Gastroesophageal sphincter (tissue), 4 donors: ENCODE results near the gene CAMP. TPM values are rescaled to one million over a fixed set of nuclear protein-coding genes. Genes with fewer than 3 reads are reported as not detected.

Experiments used
- ATAC-seq: fragments of 150-250 bp; one replicate; pipeline ENCODE4 v1.9.1; 2016; ENCODE audit warnings: mild to moderate bottlenecking, moderate library complexity
- H3K27ac ChIP-seq, 4 donors: fragments of 200-600 bp; sonication (generic) in 3 of 4; 1 replicate in 3 of 4; 2 replicates in 1 of 4; pipeline ENCODE4 v1.5.1; 2016 to 2019
- H3K27me3 ChIP-seq: fragments of 200-600 bp; sonication (generic); one replicate; pipeline ENCODE4 v1.5.1; 2019
- H3K36me3 ChIP-seq, 2 donors: fragments of 200-600 bp; sonication (generic); one replicate each; pipeline ENCODE4 v1.5.1; 2019; ENCODE audit warnings: control low read depth in 1 of 2
- H3K4me1 ChIP-seq, 3 donors: fragments of 200-600 bp; sonication (generic); 1 replicate in 2 of 3; 2 replicates in 1 of 3; pipeline ENCODE4 v1.5.1; 2016 to 2019; ENCODE audit warnings: control low read depth in 2 of 3
- H3K4me3 ChIP-seq, 2 donors: fragments of 200-600 bp; sonication (generic); one replicate each; pipeline ENCODE4 v1.5.1; 2019; ENCODE audit warnings: mild to moderate bottlenecking in 1 of 2, moderate library complexity in 1 of 2
- H3K9me3 ChIP-seq, 3 donors: fragments of 200-600 bp; sonication (generic); one replicate each; pipeline ENCODE4 v1.5.1; 2017 to 2019; ENCODE audit warnings: control low read depth in 2 of 3
- EP300 ChIP-seq: sonication (generic); formaldehyde crosslinking; IDR thresholded peaks from one replicate; pipeline ENCODE4 v1.6.1; 2017; ENCODE audit warnings: antibody characterized with exemption, mild to moderate bottlenecking
- POLR2A ChIP-seq, 2 donors: fragments of 450-650 bp; IDR thresholded peaks; one replicate each; pipeline ENCODE4 v1.6.1; 2017; ENCODE audit warnings: antibody characterized with exemption in 2 of 2, mild to moderate bottlenecking in 2 of 2, moderate library complexity in 1 of 2
- POLR2AphosphoS5 ChIP-seq: sonication (generic); formaldehyde crosslinking; IDR thresholded peaks from one replicate; pipeline ENCODE4 v1.6.1; 2017; ENCODE audit warnings: antibody characterized with exemption
- WGBS, 2 donors: methylation state at CpG; one replicate each; pipeline ENCODE4 v1.1.5; 2018; ENCODE audit warnings: low coverage in 1 of 2; 5-methylcytosine and 5-hydroxymethylcytosine counted together
- total RNA-seq, 4 donors: library from RNA; depleted of rRNA; stranded (reverse); fragments of >200 nt; gene quantifications; one replicate each; pipeline ENCODE4 v1.1.0, GENCODE V29; 2016
- TF ChIP-seq, protein P1 (sequence below), 4 experiments: fragments of 200-600 bp in 2 of 4; fragments of 450-650 bp in 2 of 4; sonication (generic) in 1 of 4; IDR thresholded peaks; one replicate each; pipeline ENCODE4 v1.5.1; 2017 to 2019; ENCODE audit warnings: antibody characterized with exemption in 4 of 4, mild to moderate bottlenecking in 2 of 4, moderate library complexity in 2 of 4

CAMP gene
- total RNA-seq, 4 donors from 2014 or later: not detected

- H3K36me3 ChIP-seq: no peaks in the 10 kb centered on the region
- no peaks in the 10 kb centered on the region for H3K27me3 ChIP-seq
- ATAC-seq: no peak
- H3K9me3 ChIP-seq: no peaks in the 10 kb centered on the region
- H3K27ac ChIP-seq: no peak overlapping the region
- peaks cover 0 to 30% (median 19%) of the 10 kb centered on the region in 3 donors for H3K4me1 ChIP-seq
- TF ChIP-seq POLR2AphosphoS5 (no peak), EP300 (no peak), POLR2A (IDR thresholded peaks at IDR 0.05) (no peak)
- TF ChIP-seq, protein P1, sequence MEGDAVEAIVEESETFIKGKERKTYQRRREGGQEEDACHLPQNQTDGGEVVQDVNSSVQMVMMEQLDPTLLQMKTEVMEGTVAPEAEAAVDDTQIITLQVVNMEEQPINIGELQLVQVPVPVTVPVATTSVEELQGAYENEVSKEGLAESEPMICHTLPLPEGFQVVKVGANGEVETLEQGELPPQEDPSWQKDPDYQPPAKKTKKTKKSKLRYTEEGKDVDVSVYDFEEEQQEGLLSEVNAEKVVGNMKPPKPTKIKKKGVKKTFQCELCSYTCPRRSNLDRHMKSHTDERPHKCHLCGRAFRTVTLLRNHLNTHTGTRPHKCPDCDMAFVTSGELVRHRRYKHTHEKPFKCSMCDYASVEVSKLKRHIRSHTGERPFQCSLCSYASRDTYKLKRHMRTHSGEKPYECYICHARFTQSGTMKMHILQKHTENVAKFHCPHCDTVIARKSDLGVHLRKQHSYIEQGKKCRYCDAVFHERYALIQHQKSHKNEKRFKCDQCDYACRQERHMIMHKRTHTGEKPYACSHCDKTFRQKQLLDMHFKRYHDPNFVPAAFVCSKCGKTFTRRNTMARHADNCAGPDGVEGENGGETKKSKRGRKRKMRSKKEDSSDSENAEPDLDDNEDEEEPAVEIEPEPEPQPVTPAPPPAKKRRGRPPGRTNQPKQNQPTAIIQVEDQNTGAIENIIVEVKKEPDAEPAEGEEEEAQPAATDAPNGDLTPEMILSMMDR (IDR thresholded peaks at IDR 0.05): no peak
- H3K4me3 ChIP-seq: no peak overlapping the region
- 87 to 92% methylated on average over 4 of the region's 5 CpGs for WGBS, 2 donors
Observed at GRCh38 chr3:48218537-48218936, 4.8 kb upstream of the CAMP start.

GRCh38 chr3:48219543-48219942, 3.8 kb upstream of the CAMP start:
- no peak for ATAC-seq
- H3K27ac ChIP-seq: no peak overlapping the region
- H3K27me3 ChIP-seq: no peaks in the 10 kb centered on the region
- TF ChIP-seq, protein P1 (IDR thresholded peaks at IDR 0.05): no peak
- TF ChIP-seq POLR2A (IDR thresholded peaks at IDR 0.05): no peak
- TF ChIP-seq EP300: no peak
- no peak for TF ChIP-seq POLR2AphosphoS5
- H3K4me1 ChIP-seq: peaks cover 0 to 25% (median 19%) of the 10 kb centered on the region in 3 donors
- H3K9me3 ChIP-seq: no peaks in the 10 kb centered on the region
- no peak overlapping the region for H3K4me3 ChIP-seq
- H3K36me3 ChIP-seq: no peaks in the 10 kb centered on the region
- 40 to 67% methylated on average over 1 to 2 of the region's 3 CpGs for WGBS, 2 donors

DNA sequence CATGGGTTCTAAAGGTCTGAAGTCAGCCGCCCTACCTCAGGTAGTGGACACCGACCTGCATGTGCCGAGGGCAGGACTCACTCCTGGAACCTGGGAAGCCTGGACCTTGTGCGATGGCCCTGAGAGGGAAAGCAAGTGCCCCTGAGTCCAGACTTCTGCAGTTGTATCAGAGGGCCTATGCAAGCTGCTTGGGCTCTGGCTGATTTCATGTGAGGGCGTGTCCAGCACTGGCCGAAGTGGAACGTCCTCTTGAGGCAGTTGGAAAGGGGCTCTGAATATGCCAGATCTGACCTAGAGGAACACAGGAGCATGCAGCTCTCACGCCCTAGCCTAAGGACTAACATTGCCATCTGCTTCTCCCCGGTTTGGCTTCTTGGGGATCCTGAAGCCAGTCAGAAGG, 2.5 kb upstream of the CAMP start:
- Histone ChIP-seq H3K9me3 (no peaks in the 10 kb centered on the region), H3K4me3 (no peak overlapping the region), H3K36me3 (no peaks in the 10 kb centered on the region), H3K27me3 (no peaks in the 10 kb centered on the region), H3K27ac (no peak overlapping the region), H3K4me1 (peaks cover 0 to 13% (median 10%) of the 10 kb centered on the region in 3 donors)
- no peak for TF ChIP-seq POLR2AphosphoS5
- TF ChIP-seq POLR2A (IDR thresholded peaks at IDR 0.05): no peak
- no peak for TF ChIP-seq EP300
- TF ChIP-seq, protein P1 (IDR thresholded peaks at IDR 0.05): no peak
- no peak for ATAC-seq
- 73% methylated on average over 5 of the region's 9 CpGs; no CpG with 5 or more reads in 1 of the 2 donors for WGBS, 2 donors

DNA sequence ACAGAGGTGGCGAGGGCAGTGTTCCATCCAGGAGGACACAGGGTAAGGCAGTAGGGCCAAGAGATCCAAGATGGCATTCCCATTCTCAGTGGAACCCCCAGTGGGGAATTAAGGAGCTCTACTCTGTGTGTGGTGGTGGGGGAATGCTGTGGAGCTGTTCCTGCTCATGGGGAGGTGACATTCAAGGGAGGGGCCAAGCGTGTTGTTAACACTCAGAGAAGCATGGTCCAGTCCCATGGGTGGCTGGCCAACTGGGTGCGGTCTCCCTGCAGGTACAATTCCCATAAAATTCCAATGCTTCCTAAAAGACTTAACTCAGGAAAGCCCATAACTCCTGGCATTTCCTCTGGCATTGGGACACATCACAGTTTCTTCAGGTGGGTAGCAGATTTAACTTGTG, 2.3 kb downstream of the CAMP start:
- no peaks in the 10 kb centered on the region for H3K4me1 ChIP-seq
- H3K36me3 ChIP-seq: no peaks in the 10 kb centered on the region
- no peak overlapping the region for H3K4me3 ChIP-seq
- H3K9me3 ChIP-seq: no peaks in the 10 kb centered on the region
- no peak for ATAC-seq
- H3K27me3 ChIP-seq: peaks cover 5% of the 10 kb centered on the region
- no peak overlapping the region for H3K27ac ChIP-seq
- 71 to 80% methylated on average over 1 of the region's 3 CpGs for WGBS, 2 donors
- no peak for TF ChIP-seq POLR2A (IDR thresholded peaks at IDR 0.05)
- TF ChIP-seq POLR2AphosphoS5: no peak
- TF ChIP-seq, protein P1 (IDR thresholded peaks at IDR 0.05): no peak
- no peak for TF ChIP-seq EP300

DNA sequence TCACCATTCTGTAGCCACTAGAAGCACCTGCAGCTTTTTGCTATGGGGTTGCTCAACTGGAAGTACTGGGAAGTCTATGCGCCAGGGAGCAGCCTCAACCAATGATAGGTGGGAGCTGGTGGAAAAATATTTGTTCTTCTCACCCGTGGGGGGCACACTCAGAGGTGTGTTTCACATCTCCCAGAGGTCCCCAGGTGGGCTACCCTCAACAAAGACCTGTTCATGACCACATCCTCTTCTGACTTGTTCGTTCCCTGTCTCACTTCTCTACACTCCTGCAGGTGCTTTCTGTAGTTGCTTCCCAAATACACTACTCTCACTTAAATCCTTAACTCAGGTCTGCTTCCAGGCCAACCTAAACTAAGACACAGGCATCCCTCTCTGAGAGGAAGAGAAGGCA, 3.6 kb downstream of the CAMP start:
- ATAC-seq: no peak
- WGBS, 2 donors: 48 to 61% methylated on average over 2 of the region's 3 CpGs
- Histone ChIP-seq H3K4me3 (no peak overlapping the region), H3K36me3 (no peaks in the 10 kb centered on the region), H3K27ac (no peak overlapping the region), H3K9me3 (no peaks in the 10 kb centered on the region), H3K27me3 (peaks cover 5% of the 10 kb centered on the region), H3K4me1 (peaks cover 0 to 8% (median 0%) of the 10 kb centered on the region in 3 donors)
- TF ChIP-seq EP300 (no peak), POLR2A (IDR thresholded peaks at IDR 0.05) (no peak), POLR2AphosphoS5 (no peak)
- TF ChIP-seq, protein P1 (IDR thresholded peaks at IDR 0.05): no peak
